Measurements from ENCODE around the gene MTR. TPM values are rescaled to one million over a fixed set of nuclear protein-coding genes. Genes with fewer than 3 reads are reported as not detected.
A peak's percentile ranks its signal among the peaks of the same experiment; 100 is the strongest.

Gene MTR
- total and polyA plus RNA-seq, 9 donors, result 14.0 to 30.6 (median 17.9) TPM

- Histone ChIP-seq H3K27me3 (ENCODE audit: control insufficient read depth, insufficient read depth, low read length) (no peaks in the 10 kb centered on the region), H3K9me3 (replicated peaks; ENCODE audit: control insufficient read depth, low read depth, low read length) (no peaks in the 10 kb centered on the region), H3K4me3 (ENCODE audit: low read length) (no peak overlapping the region), H3K4me1 (ENCODE audit: control insufficient read depth, insufficient read depth, low read length) (no peaks in the 10 kb centered on the region), H3K27ac (ENCODE audit: low read length) (no peak overlapping the region), H3K36me3 (ENCODE audit: control insufficient read depth, insufficient read depth, low read length) (peaks cover 41% of the 10 kb centered on the region)
- no peak for DNase-seq
- 94% methylated on average over 8 of the region's 18 CpGs for WGBS (ENCODE audit: insufficient coverage)
These were observed 40.4 kb upstream of the MTR start for GRCh38 chr1:236754525-236755210.

DNA sequence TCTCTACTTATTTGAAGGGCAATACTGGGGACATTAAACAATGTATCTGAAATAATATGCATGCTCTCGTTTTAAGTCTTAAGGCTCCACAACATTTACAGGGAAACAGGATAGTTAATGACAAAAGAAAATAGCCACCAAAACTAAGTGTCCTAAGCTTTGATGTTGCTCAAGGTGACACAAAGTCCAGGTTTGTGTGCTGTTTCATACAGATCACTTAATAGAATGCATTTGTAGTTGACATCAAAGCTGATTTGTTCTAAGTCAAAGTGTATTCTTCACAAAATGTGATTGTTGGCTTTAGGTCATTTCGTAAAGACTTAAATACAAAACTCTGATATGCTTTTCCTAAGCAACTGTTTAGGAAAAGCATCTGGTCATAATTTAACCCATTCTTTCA, 37.5 kb upstream of the MTR start:
- WGBS (ENCODE audit: insufficient coverage), result no CpG with 5 or more reads among the region's 2 CpGs
- no peaks in the 10 kb centered on the region for H3K4me1 ChIP-seq (ENCODE audit: control insufficient read depth, insufficient read depth, low read length)
- no peak overlapping the region for H3K27ac ChIP-seq (ENCODE audit: low read length)
- no peaks in the 10 kb centered on the region for H3K27me3 ChIP-seq (ENCODE audit: control insufficient read depth, insufficient read depth, low read length)
- peaks cover 49% of the 10 kb centered on the region for H3K36me3 ChIP-seq (ENCODE audit: control insufficient read depth, insufficient read depth, low read length)
- DNase-seq, result no peak
- H3K9me3 ChIP-seq (replicated peaks; ENCODE audit: control insufficient read depth, low read depth, low read length), result no peaks in the 10 kb centered on the region
- no peak overlapping the region for H3K4me3 ChIP-seq (ENCODE audit: low read length)

DNA sequence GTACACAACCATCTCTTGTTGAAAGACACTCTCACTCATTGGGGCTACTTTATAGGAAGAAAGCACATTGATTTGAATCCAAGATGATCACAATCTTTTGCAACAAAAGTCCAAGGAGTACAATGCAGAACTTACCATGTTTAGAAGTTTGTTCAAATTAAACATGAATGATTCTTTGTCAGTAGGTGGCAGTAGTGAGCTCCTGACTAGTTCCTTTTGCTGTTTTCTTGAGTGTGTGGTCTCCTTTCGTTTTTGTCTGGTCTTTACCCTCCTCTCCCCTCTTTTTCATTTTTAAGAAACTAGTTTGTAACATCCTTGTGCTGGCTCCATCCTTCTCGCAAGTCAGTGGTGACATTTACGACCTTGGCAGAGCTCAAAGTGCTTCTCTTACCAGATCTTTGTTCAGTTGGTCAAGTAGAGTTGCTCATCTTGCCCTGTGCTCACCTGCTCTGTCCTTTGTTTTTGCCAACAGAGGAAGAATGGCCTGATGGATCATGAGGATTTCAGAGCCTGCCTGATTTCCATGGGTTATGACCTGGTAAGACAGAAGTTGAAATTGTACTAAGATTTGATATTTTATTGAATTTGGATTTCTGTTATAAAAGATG, 35.7 kb upstream of the MTR start:
- no peak overlapping the region for H3K4me3 ChIP-seq (ENCODE audit: low read length)
- WGBS (ENCODE audit: insufficient coverage), result 50% methylated on average over 2 of the region's 3 CpGs
- H3K4me1 ChIP-seq (ENCODE audit: control insufficient read depth, insufficient read depth, low read length), result no peaks in the 10 kb centered on the region
- H3K27ac ChIP-seq (ENCODE audit: low read length), result no peak overlapping the region
- no peaks in the 10 kb centered on the region for H3K27me3 ChIP-seq (ENCODE audit: control insufficient read depth, insufficient read depth, low read length)
- peak; percentile 46 for DNase-seq
- peaks cover 41% of the 10 kb centered on the region for H3K36me3 ChIP-seq (ENCODE audit: control insufficient read depth, insufficient read depth, low read length)
- H3K9me3 ChIP-seq (replicated peaks; ENCODE audit: control insufficient read depth, low read depth, low read length), result no peaks in the 10 kb centered on the region

- WGBS (ENCODE audit: insufficient coverage), result no CpG with 5 or more reads among the region's 6 CpGs
- H3K4me1 ChIP-seq (ENCODE audit: control insufficient read depth, insufficient read depth, low read length), result no peaks in the 10 kb centered on the region
- H3K9me3 ChIP-seq (replicated peaks; ENCODE audit: control insufficient read depth, low read depth, low read length), result no peaks in the 10 kb centered on the region
- no peak for DNase-seq
- peaks cover 31% of the 10 kb centered on the region for H3K36me3 ChIP-seq (ENCODE audit: control insufficient read depth, insufficient read depth, low read length)
- H3K27me3 ChIP-seq (ENCODE audit: control insufficient read depth, insufficient read depth, low read length), result no peaks in the 10 kb centered on the region
- H3K4me3 ChIP-seq (ENCODE audit: low read length), result no peak overlapping the region
- H3K27ac ChIP-seq (ENCODE audit: low read length), result no peak overlapping the region
These were observed 34.6 kb upstream of the MTR start for GRCh38 chr1:236760480-236760879.

GRCh38 chr1:236760986-236761385, 34.1 kb upstream of the MTR start:
- H3K27me3 ChIP-seq (ENCODE audit: control insufficient read depth, insufficient read depth, low read length), result no peaks in the 10 kb centered on the region
- peaks cover 31% of the 10 kb centered on the region for H3K36me3 ChIP-seq (ENCODE audit: control insufficient read depth, insufficient read depth, low read length)
- H3K4me3 ChIP-seq (ENCODE audit: low read length), result no peak overlapping the region
- no peak for DNase-seq
- no peaks in the 10 kb centered on the region for H3K4me1 ChIP-seq (ENCODE audit: control insufficient read depth, insufficient read depth, low read length)
- 85% methylated on average over 10 of the region's 14 CpGs for WGBS (ENCODE audit: insufficient coverage)
- H3K27ac ChIP-seq (ENCODE audit: low read length), result no peak overlapping the region
- H3K9me3 ChIP-seq (replicated peaks; ENCODE audit: control insufficient read depth, low read depth, low read length), result no peaks in the 10 kb centered on the region

DNA sequence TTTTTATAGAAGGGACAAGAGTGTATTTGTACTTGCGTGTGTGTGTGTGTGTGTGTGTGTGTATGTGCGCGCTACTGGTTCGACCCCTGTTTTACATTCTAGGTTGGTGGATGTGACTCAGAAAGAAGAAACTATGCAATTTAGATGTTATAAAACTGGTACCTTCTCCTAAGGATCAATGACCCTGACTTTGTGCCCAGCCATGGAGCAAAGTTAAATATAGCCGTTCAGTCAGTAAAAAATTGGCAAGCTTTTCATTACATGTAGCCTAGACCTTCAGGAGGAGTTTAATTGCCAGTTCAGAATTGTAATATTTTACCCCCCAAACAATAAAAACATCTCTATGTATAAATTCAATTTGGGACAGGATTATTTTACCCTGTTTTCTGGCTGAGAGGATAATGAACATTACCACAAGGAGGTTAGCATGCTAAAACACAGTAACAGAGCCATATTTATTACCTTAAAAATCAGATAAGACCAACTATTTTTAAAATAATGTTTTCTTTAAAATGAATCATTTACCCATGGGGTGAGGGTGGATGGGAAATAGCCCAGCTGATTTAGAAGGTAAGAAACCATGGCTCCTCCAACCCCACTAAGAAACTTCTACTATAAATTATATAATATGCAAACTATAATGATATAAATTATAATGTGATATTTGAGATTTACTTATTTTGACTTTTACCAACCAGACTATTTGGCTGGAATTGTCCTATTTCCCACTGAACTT, 33.5 kb upstream of the MTR start:
- peaks cover 33% of the 10 kb centered on the region for H3K36me3 ChIP-seq (ENCODE audit: control insufficient read depth, insufficient read depth, low read length)
- H3K27ac ChIP-seq (ENCODE audit: low read length), result no peak overlapping the region
- H3K4me3 ChIP-seq (ENCODE audit: low read length), result no peak overlapping the region
- no peaks in the 10 kb centered on the region for H3K9me3 ChIP-seq (replicated peaks; ENCODE audit: control insufficient read depth, low read depth, low read length)
- no peaks in the 10 kb centered on the region for H3K4me1 ChIP-seq (ENCODE audit: control insufficient read depth, insufficient read depth, low read length)
- no CpG with 5 or more reads among the region's 5 CpGs for WGBS (ENCODE audit: insufficient coverage)
- DNase-seq, result no peak
- H3K27me3 ChIP-seq (ENCODE audit: control insufficient read depth, insufficient read depth, low read length), result no peaks in the 10 kb centered on the region

GRCh38 chr1:236762410-236762809, 32.7 kb upstream of the MTR start:
- Histone ChIP-seq H3K27ac (ENCODE audit: low read length) (no peak overlapping the region), H3K27me3 (ENCODE audit: control insufficient read depth, insufficient read depth, low read length) (no peaks in the 10 kb centered on the region), H3K4me1 (ENCODE audit: control insufficient read depth, insufficient read depth, low read length) (no peaks in the 10 kb centered on the region), H3K9me3 (replicated peaks; ENCODE audit: control insufficient read depth, low read depth, low read length) (no peaks in the 10 kb centered on the region), H3K4me3 (ENCODE audit: low read length) (no peak overlapping the region), H3K36me3 (ENCODE audit: control insufficient read depth, insufficient read depth, low read length) (peaks cover 33% of the 10 kb centered on the region)
- DNase-seq, result peak; percentile 59
- 59% methylated on average over 10 of the region's 15 CpGs for WGBS (ENCODE audit: insufficient coverage)

- no peaks in the 10 kb centered on the region for H3K27me3 ChIP-seq (ENCODE audit: control insufficient read depth, insufficient read depth, low read length)
- no peaks in the 10 kb centered on the region for H3K4me1 ChIP-seq (ENCODE audit: control insufficient read depth, insufficient read depth, low read length)
- H3K4me3 ChIP-seq (ENCODE audit: low read length), result no peak overlapping the region
- DNase-seq, result no peak
- 81% methylated on average over 3 of the region's 6 CpGs for whole genome bisulfite sequencing (ENCODE audit: insufficient coverage)
- no peak overlapping the region for H3K27ac ChIP-seq (ENCODE audit: low read length)
- H3K9me3 ChIP-seq (replicated peaks; ENCODE audit: control insufficient read depth, low read depth, low read length), result no peaks in the 10 kb centered on the region
- peaks cover 21% of the 10 kb centered on the region for H3K36me3 ChIP-seq (ENCODE audit: control insufficient read depth, insufficient read depth, low read length)
These were observed 29.3 kb upstream of the MTR start for GRCh38 chr1:236765831-236766230.

DNA sequence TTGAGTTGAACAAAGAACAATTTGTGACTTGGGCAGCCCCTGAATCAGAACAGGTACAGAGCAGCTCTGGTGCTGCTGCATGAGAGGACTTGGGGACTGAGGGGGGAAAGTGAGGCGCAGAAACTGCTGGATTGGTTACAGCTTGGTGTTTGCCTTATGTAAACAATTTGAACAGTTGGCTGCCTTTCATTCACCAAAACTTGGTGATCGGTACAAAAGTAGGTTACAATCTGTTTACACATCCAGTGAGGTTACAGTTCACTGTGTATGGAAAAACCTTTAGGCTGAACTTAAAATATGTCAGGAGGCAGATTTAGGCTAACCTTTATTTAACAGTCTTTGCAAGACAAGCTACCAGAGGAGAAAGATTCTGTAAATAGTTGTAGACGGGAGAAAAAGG, 28.6 kb upstream of the MTR start:
- Histone ChIP-seq H3K4me3 (ENCODE audit: low read length) (no peak overlapping the region), H3K27me3 (ENCODE audit: control insufficient read depth, insufficient read depth, low read length) (no peaks in the 10 kb centered on the region), H3K27ac (ENCODE audit: low read length) (no peak overlapping the region), H3K9me3 (replicated peaks; ENCODE audit: control insufficient read depth, low read depth, low read length) (no peaks in the 10 kb centered on the region), H3K4me1 (ENCODE audit: control insufficient read depth, insufficient read depth, low read length) (no peaks in the 10 kb centered on the region), H3K36me3 (ENCODE audit: control insufficient read depth, insufficient read depth, low read length) (peaks cover 15% of the 10 kb centered on the region)
- DNase-seq, result no peak
- WGBS (ENCODE audit: insufficient coverage), result 60% methylated on average over 1 of the region's 3 CpGs

- Histone ChIP-seq H3K27ac (ENCODE audit: low read length) (no peak overlapping the region), H3K36me3 (ENCODE audit: control insufficient read depth, insufficient read depth, low read length) (peaks cover 11% of the 10 kb centered on the region), H3K4me3 (ENCODE audit: low read length) (no peak overlapping the region), H3K4me1 (ENCODE audit: control insufficient read depth, insufficient read depth, low read length) (no peaks in the 10 kb centered on the region), H3K27me3 (ENCODE audit: control insufficient read depth, insufficient read depth, low read length) (no peaks in the 10 kb centered on the region), H3K9me3 (replicated peaks; ENCODE audit: control insufficient read depth, low read depth, low read length) (no peaks in the 10 kb centered on the region)
- 100% methylated on average over 2 of the region's 6 CpGs for WGBS (ENCODE audit: insufficient coverage)
- no peak for DNase-seq
These were observed 27.8 kb upstream of the MTR start for GRCh38 chr1:236767276-236767675.
